Mononuclear cell (primary cell): ENCODE data around the gene NPIPB8. TPM values are rescaled to one million over a fixed set of nuclear protein-coding genes. Genes with fewer than 3 reads are reported as not detected.
A peak's percentile ranks its signal among the peaks of the same experiment; 100 is the strongest.
"Not testable (repeated sequence)": the region's sequence is repeated elsewhere in the genome, so short reads cannot be mapped to it uniquely, and the experiment has no call there.

Experiments
- H3K27me3 ChIP-seq: 2 replicates; pipeline ENCODE4 v1.6.0; 2011; ENCODE audit warnings: low read length, control low read depth; ENCODE audit not compliant: insufficient read depth
- H3K4me1 ChIP-seq: 2 replicates; pipeline ENCODE4 v1.5.1; 2011; ENCODE audit warnings: mild to moderate bottlenecking, low read length, control low read depth; ENCODE audit not compliant: insufficient read depth
- H3K4me3 ChIP-seq: 2 replicates; pipeline ENCODE4 v1.5.1; 2011; ENCODE audit warnings: mild to moderate bottlenecking, low read length, moderate library complexity
- H3K9me3 ChIP-seq: 2 replicates; pipeline ENCODE4 v1.5.1; 2011; ENCODE audit warnings: low read depth, mild to moderate bottlenecking, control low read depth, low read length
- total RNA-seq: library from RNA; depleted of rRNA; stranded (reverse); fragments of >200 nt; gene quantifications from one replicate; pipeline ENCODE4 v1.2.3, GENCODE V29; 2012

Gene NPIPB8
- total RNA-seq, 1 donor: 0.10 TPM

GRCh38 chr16:28602062-28602461 is 35.8 kb upstream of the NPIPB8 start:
- H3K9me3 ChIP-seq, H3K4me1 ChIP-seq, H3K4me3 ChIP-seq, H3K27me3 ChIP-seq: not testable (repeated sequence)

DNA sequence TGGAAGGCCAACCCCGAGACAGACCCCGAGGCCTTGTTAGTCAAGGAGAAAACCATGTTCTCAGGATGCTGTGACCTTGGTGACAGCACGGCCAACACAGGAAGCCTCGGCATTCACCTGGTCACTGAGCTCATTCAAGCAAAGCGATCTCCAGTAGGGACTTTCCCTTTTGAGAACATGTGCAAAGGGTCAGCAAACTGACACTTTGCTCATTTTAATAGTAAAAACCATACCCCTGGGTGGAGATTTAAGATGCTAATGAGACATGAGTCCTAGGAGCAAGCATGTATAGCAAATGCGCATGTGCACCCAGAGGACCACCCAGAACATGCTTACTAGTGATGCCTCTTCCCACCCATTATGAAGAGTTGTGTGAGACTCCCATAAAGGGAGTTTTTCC is 35.3 kb upstream of the NPIPB8 start:
- no peaks in the 10 kb centered on the region for H3K9me3 ChIP-seq
- H3K4me1 ChIP-seq: peaks cover under 1% of the 10 kb centered on the region
- no peaks in the 10 kb centered on the region for H3K27me3 ChIP-seq
- H3K4me3 ChIP-seq: no peak overlapping the region

GRCh38 chr16:28603381-28604185 is 34.3 kb upstream of the NPIPB8 start:
- Histone ChIP-seq H3K4me3 (no peak overlapping the region), H3K4me1 (peaks cover 8% of the 10 kb centered on the region), H3K9me3 (no peaks in the 10 kb centered on the region), H3K27me3 (no peaks in the 10 kb centered on the region)

GRCh38 chr16:28604186-28604565 is 33.7 kb upstream of the NPIPB8 start:
- Histone ChIP-seq H3K4me1 (peaks cover 14% of the 10 kb centered on the region), H3K4me3 (no peak overlapping the region), H3K27me3 (no peaks in the 10 kb centered on the region), H3K9me3 (no peaks in the 10 kb centered on the region)

DNA sequence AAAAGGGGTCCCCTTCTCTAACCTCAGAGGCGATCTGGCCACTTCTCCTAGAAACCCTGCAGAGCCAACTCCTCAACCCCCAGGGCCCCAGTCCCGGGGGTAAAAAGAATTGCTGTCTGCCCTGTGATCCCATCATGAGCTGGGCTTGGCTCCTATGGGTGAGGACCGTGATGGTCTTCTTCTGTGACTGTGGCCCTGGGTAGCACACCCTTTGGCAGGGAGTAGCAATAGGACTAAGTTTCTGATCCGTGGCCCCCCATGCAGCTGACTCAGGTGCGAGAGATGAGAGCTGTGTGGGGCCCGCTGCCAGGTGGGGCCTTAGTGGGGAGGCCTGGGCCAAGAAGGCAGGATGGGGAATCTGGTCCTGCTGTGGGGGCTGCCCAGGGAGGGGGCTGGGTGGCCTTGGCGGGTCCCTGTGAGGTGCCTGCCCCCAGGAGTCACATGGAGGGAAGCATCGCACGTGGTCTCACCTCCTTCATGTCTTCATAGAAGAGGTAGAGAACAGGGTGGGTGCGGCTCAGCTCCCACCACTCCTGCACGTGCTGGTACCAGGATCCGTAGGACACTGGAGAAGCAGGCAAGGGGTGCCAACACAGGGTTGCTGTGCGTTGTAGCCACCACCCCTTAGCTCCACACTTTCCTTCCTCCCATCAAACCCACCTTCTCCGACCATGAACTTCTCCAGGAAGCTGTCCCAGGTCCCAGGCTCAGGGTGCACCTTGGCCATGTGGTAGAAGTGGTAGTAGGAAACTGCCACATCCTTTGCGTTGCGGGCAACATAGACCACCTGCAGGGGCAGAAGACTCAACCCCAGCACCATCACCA is 31.4 kb upstream of the NPIPB8 start:
- Histone ChIP-seq H3K9me3 (no peaks in the 10 kb centered on the region), H3K27me3 (no peaks in the 10 kb centered on the region), H3K4me1 (peaks cover 34% of the 10 kb centered on the region), H3K4me3 (no peak overlapping the region)

GRCh38 chr16:28607116-28607623 is 30.7 kb upstream of the NPIPB8 start:
- Histone ChIP-seq H3K9me3 (no peaks in the 10 kb centered on the region), H3K4me3 (no peak overlapping the region), H3K4me1 (peaks cover 34% of the 10 kb centered on the region), H3K27me3 (no peaks in the 10 kb centered on the region)

DNA sequence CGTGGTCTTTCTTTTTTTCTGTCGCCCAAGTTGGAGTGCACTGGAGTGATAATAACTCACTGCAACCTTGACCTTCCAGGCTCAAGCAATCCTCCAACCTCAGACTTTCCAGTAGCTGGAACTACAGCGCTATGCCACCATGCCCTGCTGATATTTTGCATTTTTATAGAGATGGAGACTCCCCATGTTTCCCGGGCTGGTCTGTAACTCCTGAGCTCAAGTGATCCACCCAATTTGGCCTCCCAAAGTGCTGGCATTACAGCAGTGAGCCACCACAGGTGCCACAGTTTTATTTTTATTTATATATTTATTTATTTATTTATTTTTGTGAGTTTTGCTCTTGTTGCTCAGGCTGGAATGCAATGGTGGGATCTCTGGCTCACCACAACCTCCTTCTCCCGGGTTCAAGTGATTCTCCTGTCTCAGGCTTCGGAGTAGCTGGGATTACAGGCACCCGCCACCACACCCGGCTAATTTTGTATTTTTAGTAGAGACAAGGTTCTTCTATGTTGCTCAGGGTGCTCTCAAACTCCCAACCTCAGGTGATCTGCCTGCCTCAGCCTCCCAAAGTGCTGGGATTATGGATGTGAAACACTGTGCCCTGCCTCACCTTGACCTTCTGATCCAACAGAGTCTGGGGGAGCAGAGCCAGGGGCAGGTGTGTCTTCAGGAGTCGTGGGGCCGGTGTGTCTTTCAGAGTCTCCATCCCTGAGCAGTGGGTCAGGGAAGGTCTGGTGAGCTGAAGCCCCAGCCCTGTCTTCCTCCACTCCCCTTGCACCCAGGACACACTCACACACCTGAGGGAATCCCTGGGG is 30.0 kb upstream of the NPIPB8 start:
- not testable (repeated sequence) for H3K27me3 ChIP-seq

GRCh38 chr16:28608496-28608808 is 29.4 kb upstream of the NPIPB8 start:
- not testable (repeated sequence) for H3K9me3 ChIP-seq, H3K27me3 ChIP-seq, H3K4me3 ChIP-seq
- H3K4me1 ChIP-seq: peaks cover 34% of the 10 kb centered on the region

More for the DNA sequence above, 30.0 kb upstream of the NPIPB8 start:
- H3K4me1 ChIP-seq: peaks cover 34% of the 10 kb centered on the region
- not testable (repeated sequence) for H3K4me3 ChIP-seq, H3K9me3 ChIP-seq

GRCh38 chr16:28608867-28609596 is 28.8 kb upstream of the NPIPB8 start:
- not testable (repeated sequence) for H3K9me3 ChIP-seq, H3K27me3 ChIP-seq
- H3K4me1 ChIP-seq: peaks cover 34% of the 10 kb centered on the region
- H3K4me3 ChIP-seq: peak overlapping the region; percentile 34

- no peaks in the 10 kb centered on the region for H3K9me3 ChIP-seq
Observed at GRCh38 chr16:28609631-28610594, 28.0 kb upstream of the NPIPB8 start, which contains the start of gene SULT1A1. TSS of gene SULT1A1 (minus strand) at chr16:28610044. CDS start at chr16:28608855, 1,189 bp downstream.

GRCh38 chr16:28610595-28611191 is 27.2 kb upstream of the NPIPB8 start:
- Histone ChIP-seq H3K27me3 (no peaks in the 10 kb centered on the region), H3K4me3 (no peak overlapping the region), H3K9me3 (no peaks in the 10 kb centered on the region), H3K4me1 (peaks cover 34% of the 10 kb centered on the region)

More at GRCh38 chr16:28609631-28610594, 28.0 kb upstream of the NPIPB8 start, which contains the start of gene SULT1A1:
- Histone ChIP-seq H3K27me3 (no peaks in the 10 kb centered on the region), H3K4me3 (peak within 1 kb of the TSS; percentile 34), H3K4me1 (peaks cover 34% of the 10 kb centered on the region)

DNA sequence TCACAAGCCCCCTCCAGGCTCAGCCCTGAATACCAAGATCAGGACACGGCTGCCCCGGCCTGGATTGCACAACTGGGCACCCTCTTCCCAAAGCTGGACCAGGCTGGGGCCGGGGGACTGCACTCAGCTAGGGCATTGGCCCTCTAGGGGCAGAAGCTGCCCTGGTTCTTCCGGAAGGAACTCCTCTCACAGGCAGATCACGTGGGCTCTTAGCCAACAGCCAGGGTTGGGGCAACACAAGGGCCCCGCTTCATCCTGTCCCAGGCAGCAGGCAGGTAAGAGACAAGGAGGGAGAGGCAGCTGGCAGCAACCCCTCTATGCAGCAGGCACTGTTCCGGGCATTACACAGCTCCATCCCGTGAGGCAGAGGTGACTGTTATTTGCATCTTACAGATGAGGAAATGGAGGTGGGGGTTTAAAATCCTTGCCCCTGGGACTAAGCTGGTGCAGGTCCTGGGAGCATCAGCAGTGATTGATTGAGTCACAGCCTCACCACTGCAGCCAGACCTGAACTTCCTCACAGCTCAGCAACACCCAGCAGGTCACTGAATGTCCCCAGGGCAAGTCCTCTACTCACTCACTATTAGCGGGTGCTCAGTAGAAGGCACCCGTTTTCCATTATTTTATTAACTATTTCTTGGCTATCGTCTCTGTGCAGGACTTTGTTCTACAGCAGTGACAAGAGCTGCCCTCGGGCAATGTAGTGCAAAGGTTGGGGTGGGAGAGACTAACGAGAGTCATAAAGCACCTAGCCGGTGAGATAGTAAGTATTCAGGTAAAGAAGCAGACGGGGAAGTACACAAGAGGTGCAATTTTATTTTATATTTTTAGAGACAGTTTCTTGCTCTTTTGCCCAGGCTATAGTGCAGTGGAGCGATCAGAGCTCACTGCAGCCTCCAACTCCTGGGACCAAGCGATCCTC is 25.2 kb upstream of the NPIPB8 start:
- not testable (repeated sequence) for H3K9me3 ChIP-seq, H3K4me3 ChIP-seq, H3K27me3 ChIP-seq
- H3K4me1 ChIP-seq: peaks cover 51% of the 10 kb centered on the region
